H1 (cell line): ENCODE data around the gene KIAA1614. TPM values are rescaled to one million over a fixed set of nuclear protein-coding genes. Genes with fewer than 3 reads are reported as not detected.

Source experiments
- CTCF ChIA-PET: fragments of 300-600 bp; sonication (Branson Sonifier 250); formaldehyde crosslinking; loops from one replicate; lab custom pipeline; 2021; ENCODE audit not compliant: partially characterized antibody; lab: Charles Lee
- POLR2A ChIA-PET: fragments of 300-600 bp; sonication (Branson Sonifier 250); formaldehyde crosslinking; loops from one replicate; lab custom pipeline; 2021; ENCODE audit warnings: inconsistent platforms; ENCODE audit not compliant: partially characterized antibody; lab: Charles Lee
- DNase-seq, 2 experiments: peaks; one replicate each; pipeline versions ENCODE4 v3.0.0 to v3.0.0-alpha.2; 2010 to 2022; ENCODE audit warnings: low spot score in 2 of 2, low read depth in 1 of 2, mixed read lengths in 1 of 2
- FAIRE-seq: peaks from 2 replicates; lab custom pipeline; 2011; peaks lifted over from hg19 to GRCh38; lab: Jason Lieb, UNC
- H2AFZ ChIP-seq: 2 replicates; pipeline ENCODE4 v1.8.1; 2012; ENCODE audit warnings: low read length, inconsistent platforms
- H2AK5ac ChIP-seq: 2 replicates; pipeline ENCODE4 v1.6.1; 2013; ENCODE audit warnings: low read depth, low read length
- H2BK120ac ChIP-seq: replicated peaks from 2 replicates; pipeline ENCODE3; 2013; ENCODE audit warnings: low read depth, low read length, inconsistent platforms
- H2BK12ac ChIP-seq: 2 replicates; pipeline ENCODE4 v1.6.1; 2013; ENCODE audit warnings: low read depth, low read length
- H2BK15ac ChIP-seq: 2 replicates; pipeline ENCODE4 v1.6.1; 2013; ENCODE audit warnings: low read length
- H2BK20ac ChIP-seq: 2 replicates; pipeline ENCODE4 v1.6.1; 2013; ENCODE audit warnings: low read length
- H2BK5ac ChIP-seq: 2 replicates; pipeline ENCODE4 v1.6.1; 2013; ENCODE audit warnings: low read depth, low read length
- H3K14ac ChIP-seq: 2 replicates; pipeline ENCODE4 v1.6.1; 2013; ENCODE audit warnings: inconsistent platforms; ENCODE audit not compliant: insufficient read length
- H3K18ac ChIP-seq: 2 replicates; pipeline ENCODE4 v1.6.1; 2013; ENCODE audit warnings: low read length; ENCODE audit errors: extremely low read depth
- H3K23ac ChIP-seq: 2 replicates; pipeline ENCODE4 v1.6.1; 2013; ENCODE audit warnings: inconsistent platforms; ENCODE audit not compliant: insufficient read length
- H3K23me2 ChIP-seq: 2 replicates; pipeline ENCODE4 v1.6.1; 2013; ENCODE audit warnings: low read depth, low read length
- H3K27ac ChIP-seq: 2 replicates; pipeline ENCODE4 v1.6.1; 2011; ENCODE audit warnings: low read depth, low read length, inconsistent platforms
- H3K27me3 ChIP-seq, 4 experiments: replicated peaks in 1 of 4; 1 replicate in 1 of 4; 2 replicates in 3 of 4; pipeline versions ENCODE4 v1.6.1 to v1.8.1; 2011 to 2013; ENCODE audit warnings: low read length in 3 of 4, mild to moderate bottlenecking in 3 of 4, inconsistent platforms in 2 of 4, mixed read lengths in 2 of 4, moderate library complexity in 1 of 4; ENCODE audit not compliant: control insufficient read depth in 3 of 4, insufficient read depth in 3 of 4; ENCODE audit errors: extremely low read depth in 1 of 4
- H3K36me3 ChIP-seq, 4 experiments: 2 replicates each; pipeline versions ENCODE4 v1.6.1 to v1.8.1; 2011 to 2013; ENCODE audit warnings: mild to moderate bottlenecking in 4 of 4, low read length in 3 of 4, moderate library complexity in 2 of 4, control low read depth in 1 of 4, inconsistent platforms in 1 of 4; ENCODE audit not compliant: insufficient read depth in 4 of 4, control insufficient read depth in 2 of 4
- H3K4ac ChIP-seq: replicated peaks from 2 replicates; pipeline ENCODE3; 2013; ENCODE audit warnings: low read length, low read depth, mixed read lengths, inconsistent platforms; ENCODE audit not compliant: insufficient read length
- H3K4me1 ChIP-seq, 4 experiments: replicated peaks in 1 of 4; 1 replicate in 1 of 4; 2 replicates in 3 of 4; pipeline versions ENCODE4 v1.6.1 to v1.8.1; 2011 to 2013; ENCODE audit warnings: low read length in 3 of 4, inconsistent platforms in 2 of 4, mixed read lengths in 1 of 4; ENCODE audit not compliant: insufficient read depth in 4 of 4, control insufficient read depth in 3 of 4
- H3K4me2 ChIP-seq, 2 experiments: 2 replicates each; pipeline versions ENCODE4 v1.6.1 to v1.8.1; 2011 to 2013; ENCODE audit warnings: low read depth in 2 of 2, low read length in 2 of 2, control low read depth in 1 of 2, inconsistent platforms in 1 of 2, mild to moderate bottlenecking in 1 of 2; ENCODE audit not compliant: insufficient read depth in 1 of 2
- H3K4me3 ChIP-seq, 4 experiments: fragments of 200-600, 300-600 bp in 1 of 4; sonication (generic), shearing (Covaris generic), sonication (Bioruptor Twin) in 1 of 4; 2 replicates each; pipeline versions ENCODE4 v1.5.1 to v1.8.1; 2011 to 2016; ENCODE audit warnings: low read length in 4 of 4, low read depth in 3 of 4, control low read depth in 2 of 4, inconsistent platforms in 2 of 4, mild to moderate bottlenecking in 2 of 4, mixed read lengths in 1 of 4, moderate library complexity in 1 of 4; ENCODE audit not compliant: insufficient read depth in 2 of 4; ENCODE audit errors: extremely low read depth in 1 of 4
- H3K56ac ChIP-seq: replicated peaks from 2 replicates; pipeline ENCODE3; 2013; ENCODE audit warnings: low read depth, mild to moderate bottlenecking, mixed read lengths, low read length, inconsistent platforms; ENCODE audit not compliant: insufficient read length
- H3K79me1 ChIP-seq: 2 replicates; pipeline ENCODE4 v1.6.1; 2013; ENCODE audit warnings: low read depth, low read length, control low read depth
- H3K79me2 ChIP-seq, 2 experiments: 2 replicates each; pipeline versions ENCODE4 v1.6.1 to v1.8.1; 2012 to 2013; ENCODE audit warnings: low read length in 2 of 2, mild to moderate bottlenecking in 2 of 2, inconsistent platforms in 1 of 2; ENCODE audit not compliant: insufficient read depth in 2 of 2, control insufficient read depth in 1 of 2
- H3K9ac ChIP-seq, 4 experiments: replicated peaks in 1 of 4; 1 replicate in 1 of 4; 2 replicates in 3 of 4; pipeline versions ENCODE4 v1.6.1 to v1.8.1; 2011 to 2013; ENCODE audit warnings: low read depth in 3 of 4, low read length in 3 of 4, control low read depth in 2 of 4, mild to moderate bottlenecking in 2 of 4, moderate library complexity in 2 of 4, inconsistent platforms in 1 of 4; ENCODE audit errors: extremely low read depth in 1 of 4
- H3K9me3 ChIP-seq, 2 experiments: 2 replicates each; pipeline versions ENCODE4 v1.6.1 to v1.8.1; 2012 to 2013; ENCODE audit warnings: mild to moderate bottlenecking in 2 of 2, moderate library complexity in 2 of 2, control low read depth in 1 of 2, inconsistent platforms in 1 of 2, low read depth in 1 of 2, low read length in 1 of 2, mixed read lengths in 1 of 2; ENCODE audit not compliant: insufficient read depth in 2 of 2
- H4K20me1 ChIP-seq, 2 experiments: replicated peaks in 1 of 2; 2 replicates each; pipeline versions ENCODE3 to v1.8.1; 2011 to 2013; ENCODE audit warnings: inconsistent platforms in 2 of 2, low read length in 2 of 2, mild to moderate bottlenecking in 1 of 2; ENCODE audit not compliant: insufficient read depth in 2 of 2, control insufficient read depth in 1 of 2
- H4K5ac ChIP-seq: 2 replicates; pipeline ENCODE4 v1.6.1; 2013; ENCODE audit warnings: low read length, low read depth, mixed read lengths, inconsistent platforms; ENCODE audit not compliant: insufficient read length
- H4K8ac ChIP-seq: 2 replicates; pipeline ENCODE4 v1.8.0; 2013; ENCODE audit warnings: mild to moderate bottlenecking, moderate library complexity, low read length, inconsistent platforms; ENCODE audit not compliant: insufficient read depth; ENCODE audit errors: extremely low read depth
- H4K91ac ChIP-seq: replicated peaks from 2 replicates; pipeline ENCODE3; 2013; ENCODE audit warnings: low read length, mixed read lengths, inconsistent platforms; ENCODE audit not compliant: insufficient read length
- HDAC2 ChIP-seq, 2 experiments: fragments of 300-600 bp in 1 of 2; sonication (generic) in 1 of 2; IDR thresholded peaks; 2 replicates each; pipeline ENCODE4 v1.6.1; 2011 to 2012; ENCODE audit warnings: low read depth in 2 of 2, low read length in 2 of 2, mild to moderate bottlenecking in 2 of 2, moderate library complexity in 2 of 2, borderline replicate concordance in 1 of 2, inconsistent platforms in 1 of 2
- SP4 ChIP-seq: IDR thresholded peaks from 2 replicates; pipeline ENCODE4 v1.6.1; 2012; ENCODE audit warnings: low read length, inconsistent platforms
- TAF1 ChIP-seq: IDR thresholded peaks from 2 replicates; pipeline ENCODE4 v1.6.1; 2011; ENCODE audit warnings: mild to moderate bottlenecking, low read depth, low read length
- YY1 ChIP-seq: IDR thresholded peaks from 2 replicates; pipeline ENCODE4 v1.6.1; 2011; ENCODE audit warnings: low read depth, mild to moderate bottlenecking, low read length
- ZNF274 ChIP-seq: IDR thresholded peaks from 2 replicates; pipeline ENCODE4 v1.7.0; 2012; ENCODE audit warnings: low read length, borderline replicate concordance; ENCODE audit errors: extremely low read depth
- WGBS, 2 experiments: shearing (Covaris generic) in 1 of 2; methylation state at CpG; one replicate each; pipeline versions ENCODE4 v1.1.6 to v1.1.7; 2013 to 2015; ENCODE audit warnings: low lambda C conversion rate in 2 of 2, mixed read lengths in 2 of 2, inconsistent platforms in 1 of 2, low coverage in 1 of 2, missing lambda C conversion rate in 1 of 2; ENCODE audit not compliant: insufficient replicate concordance in 2 of 2, insufficient coverage in 1 of 2, insufficient read length in 1 of 2; ENCODE audit errors: extremely low coverage in 1 of 2, missing lambda C conversion rate in 1 of 2; 5-methylcytosine and 5-hydroxymethylcytosine counted together
- polyA plus RNA-seq, 7 experiments: library from polyadenylated mRNA; depleted of rRNA in 3 of 7; stranded (reverse) in 5 of 7; unstranded in 2 of 7; fragments of >200 nt in 5 of 7; fragments of 200-250 nt in 2 of 7; gene quantifications; 1 replicate in 5 of 7; 2 replicates in 1 of 7; 4 replicates in 1 of 7; pipeline versions ENCODE4 v1.2.1 to v1.2.3, GENCODE V29; 2011 to 2013; ENCODE audit warnings: missing spikeins in 2 of 7, mixed read lengths in 2 of 7
- total RNA-seq: library from RNA; stranded (reverse); fragmentation: NEBNext Ultra II Directional; extraction: Animal tissue kit (Norgen Biotek cat#: 25700); gene quantifications from 2 replicates; pipeline ENCODE4 v1.2.1, GENCODE V29; 2021

The KIAA1614 gene
- total and polyA plus RNA-seq, 2 of the 8 experiments (the other 6 are each of a cell fraction or from before 2014, with no cell fraction given) = 1.3 to 3.1 TPM

DNA sequence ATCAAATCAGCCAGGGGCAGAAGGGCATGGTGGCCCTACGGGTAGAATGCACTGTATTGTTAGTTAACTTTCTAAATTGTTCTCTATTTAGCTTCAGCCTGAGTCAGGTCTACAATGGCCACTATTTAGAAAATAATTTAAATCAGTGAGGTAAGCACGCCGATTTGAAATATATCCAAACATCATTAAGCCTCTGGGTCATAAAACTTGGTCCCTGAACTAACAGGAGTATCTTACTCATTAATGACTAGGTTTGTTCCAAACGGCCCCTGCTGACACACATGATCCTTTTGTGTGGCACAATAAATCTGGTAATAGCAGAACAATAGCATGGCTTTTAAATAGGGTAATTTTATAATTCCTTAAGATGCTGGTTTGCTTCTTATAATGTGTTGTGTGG lies 61.5 kb downstream of the KIAA1614 start:
- Histone ChIP-seq H3K79me2 (no peaks in the 10 kb centered on the region), H3K14ac (no peak overlapping the region), H3K23ac (no peak overlapping the region), H3K79me1 (no peaks in the 10 kb centered on the region; the same call in 1 of the 2 replicates), H2BK15ac (no peak overlapping the region), H3K36me3 (peaks cover 2 to 36% (median 14%) of the 10 kb centered on the region in 4 experiments), H2BK5ac (no peak overlapping the region), H3K56ac (no peak overlapping the region), H3K4me1 (no peaks in the 10 kb centered on the region), H3K4me2 (no peak overlapping the region), H3K9me3 (no peaks in the 10 kb centered on the region), H2BK12ac (no peak overlapping the region), H3K9ac (no peak overlapping the region), H2BK20ac (no peak overlapping the region), H4K20me1 (peaks cover 3 to 8% of the 10 kb centered on the region in 2 experiments), H3K23me2 (no peaks in the 10 kb centered on the region), H3K4me3 (no peak overlapping the region), H2BK120ac (no peak overlapping the region), H3K18ac (no peak overlapping the region), H3K4ac (no peak overlapping the region), H3K27me3 (no peaks in the 10 kb centered on the region), H2AK5ac (no peak overlapping the region), H4K8ac (no peak overlapping the region), H2AFZ (no peak overlapping the region), H4K5ac (no peak overlapping the region), H3K27ac (no peak overlapping the region), H4K91ac (no peak overlapping the region)
- FAIRE-seq = no peak
- ChIA-PET POLR2A (no interaction called here), CTCF (no interaction called here)
- no peak for DNase-seq
- WGBS, 2 experiments = 67% methylated on average over 4 of the region's 4 CpGs; no CpG with 5 or more reads in 1 of the 2 experiments
- TF ChIP-seq TAF1 (no peak), ZNF274 (no peak), SP4 (no peak), HDAC2 (IDR thresholded peaks at IDR 0.05; ENCODE audit: borderline replicate concordance in 1 of 2, low read depth in 2 of 2, low read length in 2 of 2) (no peak), YY1 (no peak)
